ENCODE results near the gene SPATA31E1. TPM values are rescaled to one million over a fixed set of nuclear protein-coding genes. Genes with fewer than 3 reads are reported as not detected.
"Not testable (repeated sequence)": the region's sequence is repeated elsewhere in the genome, so short reads cannot be mapped to it uniquely, and the experiment has no call there.

Gene SPATA31E1
- total RNA-seq (not detected), polyA plus RNA-seq (ENCODE audit: insufficient read depth in 1 of 8, insufficient read length in 8 of 8, low replicate concordance in 1 of 8) (not detected)
- long read RNA-seq, donor 1 = 0 reads
- long read RNA-seq, donor 2 = 0 reads
- long read RNA-seq, donor 3 = 0 reads
- long read RNA-seq, donor 4 = 0 reads
- long read RNA-seq, donor 5 = 0 reads
- long read RNA-seq, donor 6 = 0 reads
- long read RNA-seq, donor 7 = 0 reads
- long read RNA-seq, donor 8 = 0 reads
- long read RNA-seq, donor 9 = 0 reads
- long read RNA-seq, donor 10 = 0 reads
- long read RNA-seq, donor 11 = 0 reads

DNA sequence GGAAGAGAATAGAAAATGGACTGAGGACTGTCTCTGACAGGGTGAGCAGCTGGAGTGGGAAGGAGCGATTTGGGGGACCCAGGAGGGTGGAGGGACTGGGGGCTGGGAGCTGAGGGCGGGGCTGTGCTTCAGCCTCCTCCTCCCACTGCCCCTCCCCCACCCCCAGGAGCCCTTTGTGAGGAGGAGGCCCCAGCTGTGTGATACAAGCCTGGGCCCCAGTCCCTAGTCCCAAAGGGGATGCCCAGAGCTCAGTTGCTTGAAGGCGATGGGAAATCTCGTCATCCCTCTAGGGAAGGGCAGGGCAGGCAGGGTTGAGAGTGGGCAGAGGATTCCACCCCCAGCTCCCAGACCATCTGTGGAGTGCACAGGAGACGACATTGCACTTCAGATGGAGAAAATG lies at the start of gene SPATA31E1:
Gene SPATA31E1, plus strand, starts transcription at position 251 of the 400 bp plus-strand sequence. Its CDS starts 15 bp downstream, at position 266.
- 67% methylated on average over 1 of the region's 5 CpGs for WGBS (ENCODE audit: insufficient coverage)
- Histone ChIP-seq H3K9me3 (replicated peaks; ENCODE audit: control insufficient read depth, low read depth, low read length) (no peaks in the 10 kb centered on the region), H3K27me3 (ENCODE audit: control insufficient read depth, insufficient read depth, low read length) (no peaks in the 10 kb centered on the region), H3K4me1 (ENCODE audit: control insufficient read depth, insufficient read depth, low read length) (no peaks in the 10 kb centered on the region), H3K27ac (ENCODE audit: low read length) (no peak within 1 kb of the TSS), H3K36me3 (ENCODE audit: control insufficient read depth, insufficient read depth, low read length) (no peaks in the 10 kb centered on the region), H3K4me3 (ENCODE audit: low read length) (no peak within 1 kb of the TSS)
- no peak for DNase-seq

DNA sequence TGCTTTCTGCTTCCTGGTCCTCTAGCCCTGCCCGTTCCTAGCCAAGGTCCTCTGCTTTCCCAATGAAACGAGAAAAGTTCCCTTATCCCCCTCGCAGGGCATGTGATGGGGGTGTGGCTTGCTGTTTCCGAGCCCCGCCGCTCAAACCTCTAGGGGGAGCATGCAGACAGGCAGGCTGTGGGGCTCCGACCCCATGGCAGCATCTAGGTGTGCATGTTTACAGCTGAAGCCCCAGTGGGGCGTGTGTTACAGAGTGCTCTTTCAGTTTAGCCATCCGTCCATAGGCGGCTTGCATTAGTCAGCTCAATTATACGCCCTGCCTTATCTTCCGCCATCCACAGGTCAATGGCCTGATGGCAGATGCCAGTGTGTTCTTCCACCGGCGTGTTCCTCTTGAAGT lies 48.3 kb upstream of the SPATA31E1 start:
- no peaks in the 10 kb centered on the region for H3K9me3 ChIP-seq (replicated peaks; ENCODE audit: control insufficient read depth, low read depth, low read length)
- H3K27me3 ChIP-seq (ENCODE audit: control insufficient read depth, insufficient read depth, low read length) = peaks cover 5% of the 10 kb centered on the region
- no peaks in the 10 kb centered on the region for H3K36me3 ChIP-seq (ENCODE audit: control insufficient read depth, insufficient read depth, low read length)
- H3K4me1 ChIP-seq (ENCODE audit: control insufficient read depth, insufficient read depth, low read length) = peaks cover 8% of the 10 kb centered on the region
- no peak overlapping the region for H3K27ac ChIP-seq (ENCODE audit: low read length)
- DNase-seq = no peak
- H3K4me3 ChIP-seq (ENCODE audit: low read length) = no peak overlapping the region
- 53% methylated on average over 13 of the region's 14 CpGs for WGBS (ENCODE audit: insufficient coverage)

DNA sequence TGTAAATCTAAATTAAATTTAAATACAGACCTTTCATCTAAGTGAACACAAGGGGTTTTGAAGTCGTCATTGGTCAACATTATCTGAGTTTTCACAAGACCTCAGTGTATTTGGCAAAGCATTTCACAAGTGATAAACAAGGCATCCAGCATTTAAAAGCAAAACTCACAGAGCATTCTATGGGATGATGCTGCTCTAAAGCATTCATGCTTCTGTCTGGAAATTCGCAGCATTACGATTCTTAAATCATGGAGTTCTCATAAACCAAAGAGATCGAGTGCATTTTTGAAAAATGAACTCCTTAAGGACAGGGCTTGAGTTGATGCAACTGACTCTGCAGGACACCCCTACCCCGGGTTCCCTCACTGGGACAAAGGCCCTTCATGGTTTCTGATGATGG lies 46.1 kb upstream of the SPATA31E1 start:
- H3K4me1 ChIP-seq (ENCODE audit: control insufficient read depth, insufficient read depth, low read length) = peaks cover 8% of the 10 kb centered on the region
- no peaks in the 10 kb centered on the region for H3K9me3 ChIP-seq (replicated peaks; ENCODE audit: control insufficient read depth, low read depth, low read length)
- no peaks in the 10 kb centered on the region for H3K36me3 ChIP-seq (ENCODE audit: control insufficient read depth, insufficient read depth, low read length)
- no peak overlapping the region for H3K4me3 ChIP-seq (ENCODE audit: low read length)
- 56% methylated on average over 5 of the region's 5 CpGs for WGBS (ENCODE audit: insufficient coverage)
- H3K27me3 ChIP-seq (ENCODE audit: control insufficient read depth, insufficient read depth, low read length) = peaks cover 3% of the 10 kb centered on the region
- DNase-seq = no peak
- no peak overlapping the region for H3K27ac ChIP-seq (ENCODE audit: low read length)

DNA sequence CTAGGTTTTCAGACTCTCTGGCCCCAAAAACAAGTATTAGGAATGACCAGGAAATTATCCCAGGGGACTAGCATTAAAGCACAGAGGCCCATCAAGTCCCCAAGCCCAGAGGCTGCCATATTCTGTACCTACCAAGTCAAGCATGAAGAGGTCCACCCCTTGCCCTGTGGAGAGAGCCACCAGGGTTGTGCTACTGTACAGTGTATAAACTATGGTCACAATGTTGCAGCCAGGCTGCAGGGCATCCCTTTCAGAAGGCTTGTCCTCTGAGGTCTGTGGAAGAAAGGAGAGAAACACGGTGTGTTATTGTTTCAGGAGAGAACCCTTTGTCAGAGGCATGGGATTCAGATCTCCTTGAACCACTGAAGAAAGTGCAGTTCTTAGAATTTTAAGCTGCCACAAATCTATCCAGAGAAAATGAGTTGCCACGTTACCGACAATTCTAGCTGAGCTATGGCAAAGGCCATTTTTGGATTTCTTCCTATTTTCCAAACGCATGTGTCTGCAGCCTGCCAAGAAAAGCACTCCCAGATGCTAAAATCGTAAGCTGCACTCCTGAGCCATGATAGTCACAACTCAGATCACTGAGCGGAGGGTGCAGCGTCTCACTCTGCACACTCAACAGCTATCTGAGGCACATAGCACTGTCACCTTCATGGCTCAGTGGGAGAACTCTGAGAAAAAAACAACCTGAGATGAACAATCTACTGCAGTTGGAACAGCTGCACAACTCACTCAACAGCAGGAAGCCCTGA lies 45.5 kb upstream of the SPATA31E1 start:
- peak; percentile 89 for DNase-seq
- no peak overlapping the region for H3K4me3 ChIP-seq (ENCODE audit: low read length)
- 27% methylated on average over 3 of the region's 7 CpGs for WGBS (ENCODE audit: insufficient coverage)
- H3K36me3 ChIP-seq (ENCODE audit: control insufficient read depth, insufficient read depth, low read length) = no peaks in the 10 kb centered on the region
- no peaks in the 10 kb centered on the region for H3K9me3 ChIP-seq (replicated peaks; ENCODE audit: control insufficient read depth, low read depth, low read length)
- peaks cover 8% of the 10 kb centered on the region for H3K4me1 ChIP-seq (ENCODE audit: control insufficient read depth, insufficient read depth, low read length)
- H3K27ac ChIP-seq (ENCODE audit: low read length) = peak overlapping the region; percentile 3
- peaks cover 3% of the 10 kb centered on the region for H3K27me3 ChIP-seq (ENCODE audit: control insufficient read depth, insufficient read depth, low read length)

DNA sequence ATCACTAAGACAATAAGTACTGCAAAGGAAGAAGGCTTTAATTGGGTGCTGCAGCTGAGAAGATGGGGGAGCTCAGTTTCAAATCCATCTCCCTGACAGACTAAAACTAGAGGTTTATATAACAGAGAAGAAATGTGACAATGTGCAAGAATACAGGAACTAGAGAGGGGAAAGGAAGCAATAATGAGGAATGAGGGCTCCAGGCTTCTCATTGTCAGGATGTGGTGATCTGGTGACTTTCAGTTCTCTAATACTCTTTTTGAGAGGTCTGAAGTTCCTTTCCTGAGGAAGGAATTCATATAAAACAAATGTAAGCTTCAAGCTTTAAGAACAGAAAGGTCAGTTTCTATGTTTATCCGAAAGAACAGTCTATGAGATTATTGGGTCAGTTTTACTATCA lies 42.5 kb upstream of the SPATA31E1 start:
- peak; percentile 25 for DNase-seq
- H3K27me3 ChIP-seq (ENCODE audit: control insufficient read depth, insufficient read depth, low read length) = peaks cover 3% of the 10 kb centered on the region
- WGBS (ENCODE audit: insufficient coverage) = no CpG with 5 or more reads among the region's 1 CpG

DNA sequence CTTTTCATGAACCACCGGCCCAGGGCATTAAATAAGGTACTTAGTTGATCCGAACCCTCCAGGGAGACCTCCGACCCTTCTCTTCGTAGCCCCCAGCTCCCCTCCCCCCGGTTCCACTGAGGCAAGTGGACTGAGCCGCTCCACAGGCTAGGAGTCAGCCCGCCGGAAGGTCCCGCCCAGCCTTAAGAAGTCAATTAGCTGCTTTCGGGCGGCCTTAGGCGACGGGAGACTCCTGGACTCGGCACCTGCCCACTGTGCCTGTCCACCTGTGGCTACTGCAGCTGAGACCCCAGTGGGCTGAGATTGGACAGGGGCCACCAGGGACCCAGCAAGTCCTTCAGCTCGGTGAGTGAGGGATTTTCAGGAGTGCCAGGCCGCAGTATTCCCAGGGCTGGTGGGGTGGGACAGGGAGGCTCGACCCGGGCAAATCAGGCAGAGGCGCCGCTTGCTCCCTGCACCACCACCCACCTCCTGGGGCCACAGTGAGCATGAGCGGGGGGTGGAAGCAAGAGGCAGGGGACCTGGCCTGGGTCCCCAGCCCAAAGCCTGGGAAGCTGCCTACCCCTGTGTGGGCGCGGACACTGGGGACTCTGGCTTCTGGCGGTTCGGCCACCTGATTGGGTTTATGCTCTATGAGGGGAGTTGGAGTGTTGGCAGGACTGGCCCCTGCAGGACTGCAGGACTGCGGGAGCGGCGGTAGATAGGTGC lies 39.6 kb upstream of the SPATA31E1 start:
- DNase-seq = no peak
- H3K36me3 ChIP-seq (ENCODE audit: control insufficient read depth, insufficient read depth, low read length) = no peaks in the 10 kb centered on the region
- H3K4me3 ChIP-seq (ENCODE audit: low read length) = no peak overlapping the region
- 90% methylated on average over 8 of the region's 28 CpGs for WGBS (ENCODE audit: insufficient coverage)
- H3K4me1 ChIP-seq (ENCODE audit: control insufficient read depth, insufficient read depth, low read length) = no peaks in the 10 kb centered on the region
- H3K27ac ChIP-seq (ENCODE audit: low read length) = no peak overlapping the region
- no peaks in the 10 kb centered on the region for H3K27me3 ChIP-seq (ENCODE audit: control insufficient read depth, insufficient read depth, low read length)
- H3K9me3 ChIP-seq (replicated peaks; ENCODE audit: control insufficient read depth, low read depth, low read length) = no peaks in the 10 kb centered on the region

More for the DNA sequence above, 42.5 kb upstream of the SPATA31E1 start:
- peaks cover 8% of the 10 kb centered on the region for H3K4me1 ChIP-seq (ENCODE audit: control insufficient read depth, insufficient read depth, low read length)
- H3K4me3 ChIP-seq (ENCODE audit: low read length) = no peak overlapping the region
- no peak overlapping the region for H3K27ac ChIP-seq (ENCODE audit: low read length)
- no peaks in the 10 kb centered on the region for H3K9me3 ChIP-seq (replicated peaks; ENCODE audit: control insufficient read depth, low read depth, low read length)
- H3K36me3 ChIP-seq (ENCODE audit: control insufficient read depth, insufficient read depth, low read length) = no peaks in the 10 kb centered on the region

DNA sequence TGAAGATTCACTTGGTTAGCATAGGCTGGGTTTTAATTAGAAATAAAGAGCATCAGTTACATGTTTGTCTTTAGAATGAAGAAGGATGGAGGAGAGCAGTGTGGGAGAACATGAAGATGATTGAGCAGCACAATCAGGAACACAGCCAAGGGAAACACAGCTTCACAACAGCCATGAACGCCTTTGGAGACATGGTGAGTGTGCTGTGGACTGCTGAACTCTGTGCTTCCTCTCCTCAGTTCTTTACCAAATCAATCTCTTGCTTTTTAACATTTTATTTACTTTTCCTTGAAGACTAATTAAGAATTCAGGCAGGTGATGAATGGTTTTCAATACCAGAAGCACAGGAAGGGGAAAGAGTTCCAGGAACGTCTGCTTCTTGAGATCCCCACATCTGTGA lies 38.2 kb upstream of the SPATA31E1 start:
- no peak overlapping the region for H3K4me3 ChIP-seq (ENCODE audit: low read length)
- peaks cover 2% of the 10 kb centered on the region for H3K4me1 ChIP-seq (ENCODE audit: control insufficient read depth, insufficient read depth, low read length)
- no peak for DNase-seq
- H3K27me3 ChIP-seq (ENCODE audit: control insufficient read depth, insufficient read depth, low read length) = no peaks in the 10 kb centered on the region
- H3K27ac ChIP-seq (ENCODE audit: low read length) = no peak overlapping the region
- 60% methylated on average over 1 of the region's 2 CpGs for WGBS (ENCODE audit: insufficient coverage)
- no peaks in the 10 kb centered on the region for H3K9me3 ChIP-seq (replicated peaks; ENCODE audit: control insufficient read depth, low read depth, low read length)
- H3K36me3 ChIP-seq (ENCODE audit: control insufficient read depth, insufficient read depth, low read length) = no peaks in the 10 kb centered on the region

DNA sequence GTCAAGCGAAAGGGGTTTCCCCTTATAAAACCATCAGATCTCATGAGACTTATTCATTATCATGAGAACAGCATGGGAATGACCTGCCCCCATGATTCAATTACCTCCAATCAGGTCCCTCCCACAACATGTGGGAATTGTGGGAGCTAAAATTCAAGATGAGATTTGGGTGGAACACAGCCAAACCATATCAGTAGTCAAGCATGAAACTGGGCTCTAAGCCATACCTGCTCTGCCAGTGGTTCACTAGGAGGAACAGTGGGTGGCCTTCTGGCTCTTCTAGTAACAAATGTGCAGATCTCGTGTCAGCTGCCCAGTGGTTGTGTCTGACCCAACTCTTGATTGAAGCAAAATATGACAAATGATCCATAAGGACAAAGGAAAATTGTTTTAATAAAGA lies 34.9 kb upstream of the SPATA31E1 start:
- H3K36me3 ChIP-seq (ENCODE audit: control insufficient read depth, insufficient read depth, low read length); H3K4me3 ChIP-seq (ENCODE audit: low read length); DNase-seq; H3K27me3 ChIP-seq (ENCODE audit: control insufficient read depth, insufficient read depth, low read length); H3K27ac ChIP-seq (ENCODE audit: low read length); H3K9me3 ChIP-seq (replicated peaks; ENCODE audit: control insufficient read depth, low read depth, low read length); H3K4me1 ChIP-seq (ENCODE audit: control insufficient read depth, insufficient read depth, low read length): not testable (repeated sequence)
- WGBS (ENCODE audit: insufficient coverage) = no CpG with 5 or more reads among the region's 2 CpGs

DNA sequence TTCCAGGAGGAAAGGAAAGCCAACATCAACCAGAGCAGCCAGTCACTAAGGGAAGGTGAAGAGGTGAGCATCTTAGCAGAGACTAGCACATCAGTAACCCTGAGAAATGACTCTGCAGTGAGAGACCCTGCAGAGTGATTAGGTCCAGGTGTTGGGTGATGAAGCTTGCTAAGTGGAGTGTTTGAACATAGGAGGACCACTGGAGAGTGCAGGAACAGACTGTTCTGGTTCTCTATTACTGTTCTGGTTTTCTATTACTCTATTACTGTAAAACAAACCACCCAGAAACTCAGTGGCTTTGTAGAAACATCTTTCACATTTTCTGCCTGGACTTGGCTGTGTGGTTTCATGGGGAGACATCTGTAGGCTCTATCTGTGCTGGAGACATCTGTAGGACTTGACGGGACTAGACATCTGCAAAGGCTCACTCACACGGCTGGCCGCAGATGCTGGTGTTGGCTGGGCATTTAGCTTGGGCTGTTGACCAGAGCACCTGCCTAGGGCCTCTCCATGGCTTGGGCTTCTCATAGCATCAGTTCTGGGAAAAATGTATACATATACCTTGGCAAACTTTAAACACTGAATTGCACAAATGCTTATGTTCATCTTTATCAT lies 33.4 kb upstream of the SPATA31E1 start:
- no peaks in the 10 kb centered on the region for H3K36me3 ChIP-seq (ENCODE audit: control insufficient read depth, insufficient read depth, low read length)
- DNase-seq = peak; percentile 74
- no peaks in the 10 kb centered on the region for H3K27me3 ChIP-seq (ENCODE audit: control insufficient read depth, insufficient read depth, low read length)
- H3K4me3 ChIP-seq (ENCODE audit: low read length) = no peak overlapping the region
- 80% methylated on average over 1 of the region's 3 CpGs for WGBS (ENCODE audit: insufficient coverage)
- no peaks in the 10 kb centered on the region for H3K9me3 ChIP-seq (replicated peaks; ENCODE audit: control insufficient read depth, low read depth, low read length)
- H3K4me1 ChIP-seq (ENCODE audit: control insufficient read depth, insufficient read depth, low read length) = peaks cover 2% of the 10 kb centered on the region
- no peak overlapping the region for H3K27ac ChIP-seq (ENCODE audit: low read length)

DNA sequence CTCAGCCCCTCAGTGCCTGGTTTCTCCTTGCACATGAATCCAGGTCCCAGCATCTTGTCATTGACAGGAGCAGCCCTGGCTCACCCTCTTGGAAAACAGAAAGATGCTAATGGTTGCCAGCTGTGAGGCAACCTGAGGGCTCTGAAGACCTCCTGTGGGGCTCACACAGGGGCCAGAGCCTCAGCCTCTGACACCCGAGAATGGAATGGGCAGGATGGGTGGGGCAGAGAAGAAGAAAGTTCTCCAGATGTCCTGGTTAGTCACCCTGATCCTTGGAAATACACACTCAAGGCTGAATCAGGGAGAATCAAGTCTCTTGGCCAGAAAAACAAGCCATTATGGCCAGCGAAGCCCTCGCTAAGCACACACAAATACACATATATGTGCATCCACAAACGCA lies 32.3 kb upstream of the SPATA31E1 start:
- no peak overlapping the region for H3K27ac ChIP-seq (ENCODE audit: low read length)
- H3K4me3 ChIP-seq (ENCODE audit: low read length) = no peak overlapping the region
- WGBS (ENCODE audit: insufficient coverage) = 92% methylated on average over 2 of the region's 4 CpGs
- no peak for DNase-seq
- no peaks in the 10 kb centered on the region for H3K27me3 ChIP-seq (ENCODE audit: control insufficient read depth, insufficient read depth, low read length)
- no peaks in the 10 kb centered on the region for H3K9me3 ChIP-seq (replicated peaks; ENCODE audit: control insufficient read depth, low read depth, low read length)
- H3K4me1 ChIP-seq (ENCODE audit: control insufficient read depth, insufficient read depth, low read length) = peaks cover 2% of the 10 kb centered on the region
- H3K36me3 ChIP-seq (ENCODE audit: control insufficient read depth, insufficient read depth, low read length) = no peaks in the 10 kb centered on the region

All from muscle of leg (tissue), 16 donors.